Stimulated activated CD8-positive, alpha-beta memory T cell treated with anti-CD3 and anti-CD28 coated beads, Interleukin-15, amount 100 ng/mL, for 24 hours (primary cell): ENCODE data around the gene GARNL3.

Source experiments
- DNase-seq: peaks from one replicate; pipeline ENCODE4 v3.0.0-alpha.2; 2020; ENCODE audit warnings: low read depth

Gene GARNL3

GRCh38 chr9:127277770-127278169, 13.2 kb downstream of the GARNL3 start:
- no peak for DNase-seq

- DNase-seq: no peak
Measured at GRCh38 chr9:127278372-127278771, 13.8 kb downstream of the GARNL3 start.

- DNase-seq: no peak
Measured at GRCh38 chr9:127279717-127280285, 15.2 kb downstream of the GARNL3 start.

GRCh38 chr9:127280880-127281660, 16.5 kb downstream of the GARNL3 start:
- no peak for DNase-seq

GRCh38 chr9:127281891-127282290, 17.3 kb downstream of the GARNL3 start:
- no peak for DNase-seq

GRCh38 chr9:127282611-127283010, 18.0 kb downstream of the GARNL3 start:
- DNase-seq: no peak

DNA sequence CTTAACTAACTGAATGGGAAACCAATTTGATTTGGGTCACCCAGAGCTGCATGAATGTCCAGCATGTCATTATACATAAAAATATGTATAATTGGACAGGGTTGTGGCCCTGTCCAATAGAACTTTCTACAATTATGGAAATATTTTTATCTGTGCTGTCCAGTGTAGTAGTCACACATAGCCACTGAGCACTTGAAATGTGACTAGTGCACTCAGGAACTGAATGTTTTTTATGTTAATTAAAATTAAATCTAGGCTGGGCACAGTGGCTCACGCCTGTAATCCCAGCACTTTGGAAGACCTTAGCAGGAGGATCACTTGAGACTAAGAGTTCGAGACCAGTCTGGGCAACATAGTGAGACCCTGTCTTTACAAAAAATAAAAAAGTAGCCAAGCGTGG, 18.6 kb downstream of the GARNL3 start:
- no peak for DNase-seq

- no peak for DNase-seq
Measured at GRCh38 chr9:127283917-127284497, 19.4 kb downstream of the GARNL3 start.

DNA sequence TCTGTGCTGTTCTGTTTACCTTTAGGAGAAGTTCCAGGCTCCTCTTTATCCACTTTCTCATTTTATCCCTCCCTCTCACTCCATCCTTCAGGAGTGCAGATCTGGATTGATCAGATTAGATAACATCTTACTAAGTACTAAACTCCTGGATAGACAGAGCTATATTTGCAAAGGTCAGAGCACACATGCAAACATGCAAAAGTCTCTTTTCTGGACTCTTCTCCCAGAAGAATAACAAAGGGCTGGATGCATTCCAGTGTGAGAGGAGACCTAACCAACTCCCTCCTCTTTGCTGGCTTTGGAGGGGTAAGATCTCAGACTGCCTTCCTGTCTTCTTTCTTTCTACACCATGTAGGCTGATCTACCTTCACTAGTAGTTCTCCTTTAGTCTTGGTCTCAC, 21.4 kb downstream of the GARNL3 start:
- no peak for DNase-seq

DNA sequence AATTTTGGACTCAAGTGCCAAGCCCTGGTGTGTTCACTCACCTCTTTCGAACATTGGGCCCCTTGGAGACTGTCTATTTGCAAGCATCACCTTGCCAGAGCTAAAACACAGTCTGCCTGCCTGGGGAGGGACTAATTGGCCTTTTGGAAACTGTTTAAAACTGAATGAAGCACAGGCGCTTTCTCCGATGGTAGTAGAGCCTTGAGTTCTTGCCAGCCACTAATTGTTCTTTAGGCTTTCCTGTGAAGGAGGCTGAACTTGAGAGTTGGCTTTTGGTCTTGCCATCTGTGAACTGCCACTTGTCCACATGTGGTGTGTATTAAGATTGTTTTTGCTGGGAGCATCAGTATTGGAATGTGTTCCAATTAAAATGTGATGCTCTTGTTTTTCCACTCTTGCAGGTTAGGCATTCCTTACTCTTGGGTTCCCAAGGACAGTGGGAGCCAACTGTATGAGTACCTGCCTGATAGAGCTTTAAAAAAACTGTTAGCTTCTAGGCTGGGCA, 26.0 kb downstream of the GARNL3 start:
- no peak for DNase-seq

GRCh38 chr9:127291246-127291778, 26.7 kb downstream of the GARNL3 start:
- no peak for DNase-seq

GRCh38 chr9:127292415-127292814, 27.8 kb downstream of the GARNL3 start:
- no peak for DNase-seq

DNA sequence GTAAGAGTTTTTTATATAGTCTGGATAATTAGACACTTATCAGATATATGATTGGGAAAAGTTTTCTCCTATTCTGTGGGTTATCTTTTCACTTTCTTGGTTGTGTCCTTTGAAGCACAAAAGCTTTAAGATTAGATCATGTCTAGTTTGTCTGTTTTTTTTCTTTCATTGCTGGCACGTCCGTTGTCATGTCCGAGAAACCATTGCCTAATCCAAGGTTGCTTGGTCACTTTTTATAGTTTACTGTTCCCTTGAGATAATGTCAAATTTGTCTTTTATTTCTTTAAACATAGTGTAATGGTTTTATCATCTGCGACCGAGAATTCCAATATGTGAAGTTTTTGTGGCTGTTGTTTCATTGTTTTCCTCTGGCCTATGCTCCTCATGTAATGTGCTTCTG, 28.8 kb downstream of the GARNL3 start:
- no peak for DNase-seq

DNA sequence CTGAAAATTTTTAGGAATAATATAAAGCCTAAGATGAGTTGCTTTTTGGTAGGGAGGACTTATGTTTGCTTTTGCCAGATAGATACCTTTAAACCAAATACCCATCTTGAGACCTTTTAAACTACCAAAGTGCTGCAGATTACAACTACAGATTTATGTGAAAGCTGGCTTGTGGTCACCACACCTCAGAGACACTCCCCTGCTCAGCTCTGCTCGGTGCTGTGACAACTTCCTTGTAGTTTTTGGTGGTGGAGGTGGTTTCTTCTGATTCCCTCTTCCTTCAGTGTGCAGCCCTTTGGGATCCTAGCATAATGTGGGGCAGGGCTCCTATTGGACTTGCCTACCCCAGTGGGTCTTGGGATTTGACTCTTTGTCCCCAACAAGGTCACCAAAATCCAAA, 29.2 kb downstream of the GARNL3 start:
- DNase-seq: no peak

DNA sequence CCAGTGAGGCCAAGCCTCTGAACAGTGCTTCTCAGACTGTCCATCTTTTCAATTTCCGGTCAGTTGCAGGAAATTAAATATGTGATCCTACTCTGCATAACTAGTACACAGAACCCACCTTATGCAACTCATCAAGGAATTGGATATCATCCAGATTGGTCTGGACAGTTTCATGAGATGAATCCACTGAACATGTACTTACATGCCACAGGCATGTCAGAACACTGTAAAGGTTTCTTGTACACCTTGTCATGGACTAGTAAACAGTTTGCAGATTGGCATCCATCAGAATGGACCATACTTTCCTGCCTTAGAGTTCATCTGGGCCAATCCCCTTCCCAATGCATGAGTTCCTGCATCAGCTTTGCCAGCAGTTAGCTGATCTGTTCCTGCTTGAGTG, 30.4 kb downstream of the GARNL3 start:
- no peak for DNase-seq

GRCh38 chr9:127300886-127301447, 36.4 kb downstream of the GARNL3 start:
- no peak for DNase-seq

GRCh38 chr9:127303830-127304229, 39.3 kb downstream of the GARNL3 start:
- no peak for DNase-seq

- no peak for DNase-seq
Measured at GRCh38 chr9:127305206-127305837, 40.7 kb downstream of the GARNL3 start.

GRCh38 chr9:127305838-127306226, 41.3 kb downstream of the GARNL3 start:
- no peak for DNase-seq

- DNase-seq: no peak
Measured at GRCh38 chr9:127307802-127308201, 43.2 kb downstream of the GARNL3 start.

GRCh38 chr9:127308652-127309434, 44.3 kb downstream of the GARNL3 start:
- DNase-seq: no peak
